Progenitor cell of endocrine pancreas (in vitro differentiated cells): ENCODE results near the gene TRAF1. TPM values are rescaled to one million over a fixed set of nuclear protein-coding genes. Genes with fewer than 3 reads are reported as not detected.

Source experiments
- DNase-seq: peaks from one replicate; pipeline ENCODE4 v3.0.0; 2021; ENCODE audit warnings: low spot score; ENCODE audit not compliant: unreplicated experiment
- H3K27ac Mint-ChIP-seq: 2 replicates; pipeline ENCODE4 v1.8.0; 2021; ENCODE audit warnings: mild to moderate bottlenecking, moderate library complexity, mixed read lengths
- H3K27me3 Mint-ChIP-seq: 2 replicates; pipeline ENCODE4 v1.8.0; 2021; ENCODE audit warnings: mixed read lengths
- H3K36me3 Mint-ChIP-seq: 2 replicates; pipeline ENCODE4 v1.8.0; 2022; ENCODE audit warnings: mixed read lengths; ENCODE audit not compliant: insufficient read depth
- H3K4me1 Mint-ChIP-seq: 2 replicates; pipeline ENCODE4 v1.8.0; 2021; ENCODE audit warnings: low read depth, mixed read lengths
- H3K4me3 Mint-ChIP-seq: 2 replicates; pipeline ENCODE4 v1.8.0; 2021; ENCODE audit warnings: low read depth, mild to moderate bottlenecking, moderate library complexity, mixed read lengths
- H3K9me3 Mint-ChIP-seq: 2 replicates; pipeline ENCODE4 v1.8.0; 2021; ENCODE audit warnings: low read depth, mixed read lengths
- total RNA-seq: library from RNA; stranded (reverse); gene quantifications from 2 replicates; pipeline ENCODE4 v1.2.1, GENCODE V29; 2021
- TF ChIP-seq, protein P1 (sequence below): fragments of 200-600 bp; sonication (generic); IDR thresholded peaks from one replicate; pipeline ENCODE4 v1.5.0; 2021; ENCODE audit warnings: antibody characterized with exemption, mild to moderate bottlenecking; ENCODE audit not compliant: unreplicated experiment

TRAF1 gene
- total RNA-seq, 1 donor from 2014 or later, result 6.7 TPM

DNA sequence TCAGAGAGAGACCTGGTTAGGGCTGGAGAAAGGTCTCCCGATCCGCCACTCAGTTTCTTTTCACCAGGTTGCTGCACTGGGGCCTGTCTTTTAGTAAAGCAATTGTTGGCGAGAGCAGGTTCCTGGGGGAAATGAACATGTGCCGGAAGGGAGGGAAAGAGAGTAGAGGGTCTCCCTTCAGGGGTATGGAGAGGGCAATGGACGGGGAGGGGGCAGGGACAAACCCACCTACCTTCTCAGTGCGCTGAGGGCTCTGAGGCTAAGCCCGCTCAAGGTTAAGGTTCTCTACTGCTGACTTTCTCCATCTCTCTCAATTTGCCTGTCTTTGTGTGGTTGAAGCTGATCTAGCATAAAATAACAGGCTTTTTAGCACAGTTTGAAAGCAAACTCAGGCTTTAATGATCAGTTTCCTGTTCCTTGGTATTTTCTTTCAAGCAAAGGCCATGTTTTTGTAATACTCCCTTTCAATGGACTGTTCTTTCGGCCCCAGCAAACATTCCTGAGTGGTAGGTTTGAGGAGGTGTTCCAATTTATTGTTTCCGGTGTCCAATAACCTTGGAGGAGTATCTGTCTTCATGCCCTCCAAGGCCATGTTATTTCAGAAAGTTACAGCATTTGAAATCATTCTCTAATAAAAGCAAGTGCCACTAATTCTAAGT, 25.5 kb upstream of the TRAF1 start:
- no peak overlapping the region for H3K27ac Mint-ChIP-seq
- DNase-seq, result no peak
- TF ChIP-seq, protein P1, sequence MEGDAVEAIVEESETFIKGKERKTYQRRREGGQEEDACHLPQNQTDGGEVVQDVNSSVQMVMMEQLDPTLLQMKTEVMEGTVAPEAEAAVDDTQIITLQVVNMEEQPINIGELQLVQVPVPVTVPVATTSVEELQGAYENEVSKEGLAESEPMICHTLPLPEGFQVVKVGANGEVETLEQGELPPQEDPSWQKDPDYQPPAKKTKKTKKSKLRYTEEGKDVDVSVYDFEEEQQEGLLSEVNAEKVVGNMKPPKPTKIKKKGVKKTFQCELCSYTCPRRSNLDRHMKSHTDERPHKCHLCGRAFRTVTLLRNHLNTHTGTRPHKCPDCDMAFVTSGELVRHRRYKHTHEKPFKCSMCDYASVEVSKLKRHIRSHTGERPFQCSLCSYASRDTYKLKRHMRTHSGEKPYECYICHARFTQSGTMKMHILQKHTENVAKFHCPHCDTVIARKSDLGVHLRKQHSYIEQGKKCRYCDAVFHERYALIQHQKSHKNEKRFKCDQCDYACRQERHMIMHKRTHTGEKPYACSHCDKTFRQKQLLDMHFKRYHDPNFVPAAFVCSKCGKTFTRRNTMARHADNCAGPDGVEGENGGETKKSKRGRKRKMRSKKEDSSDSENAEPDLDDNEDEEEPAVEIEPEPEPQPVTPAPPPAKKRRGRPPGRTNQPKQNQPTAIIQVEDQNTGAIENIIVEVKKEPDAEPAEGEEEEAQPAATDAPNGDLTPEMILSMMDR, result no peak
- no peaks in the 10 kb centered on the region for H3K4me1 Mint-ChIP-seq
- H3K9me3 Mint-ChIP-seq, result no peaks in the 10 kb centered on the region
- H3K36me3 Mint-ChIP-seq, result peaks cover 3% of the 10 kb centered on the region
- H3K4me3 Mint-ChIP-seq, result no peak overlapping the region
- no peaks in the 10 kb centered on the region for H3K27me3 Mint-ChIP-seq

- H3K4me1 Mint-ChIP-seq, result no peaks in the 10 kb centered on the region
- H3K4me3 Mint-ChIP-seq, result no peak overlapping the region
- TF ChIP-seq, protein P1, result no peak
- no peak overlapping the region for H3K27ac Mint-ChIP-seq
- H3K36me3 Mint-ChIP-seq, result no peaks in the 10 kb centered on the region
- no peaks in the 10 kb centered on the region for H3K9me3 Mint-ChIP-seq
- DNase-seq, result no peak
- no peaks in the 10 kb centered on the region for H3K27me3 Mint-ChIP-seq
These were observed 24.1 kb upstream of the TRAF1 start for GRCh38 chr9:120950421-120951388.

DNA sequence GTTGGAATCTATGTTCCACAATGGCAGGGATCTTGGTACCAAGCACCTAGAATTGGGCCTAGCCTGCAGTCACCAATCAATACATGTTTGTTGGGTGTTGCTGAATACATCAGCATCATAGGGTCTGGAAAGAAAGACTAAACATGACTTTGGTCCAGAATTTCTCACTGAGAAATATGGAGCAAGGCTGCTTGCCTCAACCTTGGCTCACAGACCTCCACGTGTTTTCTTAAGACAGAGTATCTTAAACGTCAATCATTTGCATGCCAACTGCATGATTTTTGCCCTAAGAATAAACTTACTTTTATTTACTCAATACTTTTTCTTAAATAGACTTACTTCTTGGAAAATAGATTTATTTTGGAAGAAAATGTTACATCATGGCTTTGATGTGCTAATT, 22.7 kb upstream of the TRAF1 start:
- no peak overlapping the region for H3K27ac Mint-ChIP-seq

DNA sequence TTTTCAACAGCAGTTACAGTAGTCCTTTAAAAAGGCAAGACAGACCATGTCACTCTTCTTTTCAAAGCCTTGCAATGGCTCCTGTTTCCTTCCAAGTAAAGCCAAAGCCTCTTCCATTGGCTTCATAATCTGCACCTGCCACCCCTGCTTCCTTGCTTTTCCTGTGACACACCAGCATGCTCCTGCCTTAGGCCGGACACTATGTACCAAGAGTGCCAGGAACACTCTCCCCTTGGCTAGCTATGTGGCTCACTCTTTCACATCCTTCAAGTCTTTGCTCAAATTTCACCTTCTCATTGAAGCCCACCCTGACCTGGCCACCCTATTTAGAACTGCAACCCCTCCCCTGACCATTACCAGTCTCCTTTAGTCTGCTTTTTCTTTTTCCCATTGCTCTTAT, 22.2 kb upstream of the TRAF1 start:
- H3K27me3 Mint-ChIP-seq, result no peaks in the 10 kb centered on the region
- no peaks in the 10 kb centered on the region for H3K36me3 Mint-ChIP-seq
- H3K4me3 Mint-ChIP-seq, result no peak overlapping the region
- no peak for DNase-seq
- TF ChIP-seq, protein P1, result no peak
- H3K9me3 Mint-ChIP-seq, result no peaks in the 10 kb centered on the region
- H3K4me1 Mint-ChIP-seq, result no peaks in the 10 kb centered on the region
- no peak overlapping the region for H3K27ac Mint-ChIP-seq

More for the DNA sequence above, 22.7 kb upstream of the TRAF1 start:
- H3K36me3 Mint-ChIP-seq, result no peaks in the 10 kb centered on the region
- H3K4me1 Mint-ChIP-seq, result no peaks in the 10 kb centered on the region
- no peak for DNase-seq
- TF ChIP-seq, protein P1, result no peak
- H3K27me3 Mint-ChIP-seq, result no peaks in the 10 kb centered on the region
- no peak overlapping the region for H3K4me3 Mint-ChIP-seq
- no peaks in the 10 kb centered on the region for H3K9me3 Mint-ChIP-seq

GRCh38 chr9:120947222-120947621, 20.6 kb upstream of the TRAF1 start:
- Mint-ChIP-seq H3K4me3 (no peak overlapping the region), H3K36me3 (no peaks in the 10 kb centered on the region), H3K27me3 (no peaks in the 10 kb centered on the region), H3K9me3 (no peaks in the 10 kb centered on the region), H3K27ac (no peak overlapping the region), H3K4me1 (no peaks in the 10 kb centered on the region)
- no peak for DNase-seq
- TF ChIP-seq, protein P1, result no peak
